HG02610 (cell line): ENCODE data around the gene SENP7.
"Not testable (repeated sequence)": the region's sequence is repeated elsewhere in the genome, so short reads cannot be mapped to it uniquely, and the experiment has no call there.

Experiments used
- ATAC-seq: cut with Tn5 transposase; IDR thresholded peaks from one replicate; pipeline ENCODE4 v1.9.1; 2021; ENCODE audit warnings: mild to moderate bottlenecking, moderate library complexity; ENCODE audit not compliant: unreplicated experiment

Gene SENP7

GRCh38 chr3:101333883-101334282, 179.1 kb downstream of the SENP7 start:
- ATAC-seq = no peak

GRCh38 chr3:101329016-101329673, 183.9 kb downstream of the SENP7 start:
- ATAC-seq = no peak

- no peak for ATAC-seq
Observed at GRCh38 chr3:101325393-101326134, 187.4 kb downstream of the SENP7 start.

- no peak for ATAC-seq
Observed at GRCh38 chr3:101320475-101320874, 192.5 kb downstream of the SENP7 start, which contains the start of gene IMPG2. Gene IMPG2 (minus strand): TSS chr3:101320575. CDS start chr3:101320372, 203 bp downstream.

GRCh38 chr3:101319531-101319930, 193.5 kb downstream of the SENP7 start:
- ATAC-seq = no peak

- ATAC-seq = no peak
Observed at GRCh38 chr3:101312545-101312944, 200.5 kb downstream of the SENP7 start.

- no peak for ATAC-seq
Observed at GRCh38 chr3:101311676-101312075, 201.3 kb downstream of the SENP7 start.

GRCh38 chr3:101310978-101311375, 202.0 kb downstream of the SENP7 start:
- no peak for ATAC-seq

- ATAC-seq = not testable (repeated sequence)
Observed at GRCh38 chr3:101308147-101308772, 204.8 kb downstream of the SENP7 start.

GRCh38 chr3:101303836-101304235, 209.2 kb downstream of the SENP7 start:
- no peak for ATAC-seq

- peak; percentile 76 for ATAC-seq
Observed at GRCh38 chr3:101303089-101303731, 209.8 kb downstream of the SENP7 start.

- no peak for ATAC-seq
Observed at GRCh38 chr3:101300073-101300472, 212.9 kb downstream of the SENP7 start.

- ATAC-seq = peak; percentile 87
Observed at GRCh38 chr3:101292027-101292426, 221.0 kb downstream of the SENP7 start.

- ATAC-seq = no peak
Observed at GRCh38 chr3:101288294-101288693, 224.7 kb downstream of the SENP7 start.

GRCh38 chr3:101284757-101285156, 228.3 kb downstream of the SENP7 start:
- no peak for ATAC-seq

- ATAC-seq = no peak
Observed at GRCh38 chr3:101281521-101282030, 231.4 kb downstream of the SENP7 start.

GRCh38 chr3:101279765-101280385, 233.1 kb downstream of the SENP7 start:
- no peak for ATAC-seq

- ATAC-seq = no peak
Observed at GRCh38 chr3:101279162-101279561, 233.8 kb downstream of the SENP7 start.

GRCh38 chr3:101278727-101279126, 234.3 kb downstream of the SENP7 start:
- ATAC-seq = no peak
